ENCODE measurements around the gene PNMT. TPM values are rescaled to one million over a fixed set of nuclear protein-coding genes. Genes with fewer than 3 reads are reported as not detected.

The PNMT gene
- total and polyA plus RNA-seq, 2 of the 4 experiments (the other 2 are of a cell fraction): not detected

- Histone ChIP-seq H3K79me1 (ENCODE audit: low read depth in 1 of 2, low read length in 2 of 2) (no peaks in the 10 kb centered on the region), H3K9me1 (ENCODE audit: insufficient read depth, low read length) (no peaks in the 10 kb centered on the region), H2AK9ac (replicated peaks; ENCODE audit: low read depth, low read length, poor library complexity) (no peak overlapping the region), H3K4ac (ENCODE audit: low read depth, low read length) (no peak overlapping the region), H2BK20ac (ENCODE audit: low read depth, low read length) (no peak overlapping the region), H2AFZ (replicated peaks; ENCODE audit: low read length, poor library complexity) (no peak overlapping the region), H2AK5ac (ENCODE audit: low read depth, low read length) (no peak overlapping the region), H2BK120ac (ENCODE audit: low read depth, low read length) (no peak overlapping the region), H4K5ac (ENCODE audit: low read depth, low read length) (no peak overlapping the region), H4K91ac (ENCODE audit: insufficient read depth, low read depth, low read length) (no peak overlapping the region), H2BK15ac (ENCODE audit: low read depth, low read length) (no peak overlapping the region), H3K18ac (ENCODE audit: low read depth, low read length) (no peak overlapping the region), H3K9me3 (ENCODE audit: control insufficient read depth, insufficient read depth, low read length) (no peaks in the 10 kb centered on the region), H2BK5ac (ENCODE audit: low read depth, low read length, poor library complexity, severe bottlenecking) (no peak overlapping the region), H3K14ac (replicated peaks; ENCODE audit: low read depth, low read length) (no peak overlapping the region), H3K27me3 (ENCODE audit: control insufficient read depth, insufficient read depth, low read length) (peaks cover 44% of the 10 kb centered on the region), H3K4me1 (ENCODE audit: control insufficient read depth, insufficient read depth, low read length) (peaks cover 3% of the 10 kb centered on the region; the same call in 1 of the 2 replicates), H3K4me2 (ENCODE audit: low read depth, low read length) (no peak overlapping the region), H3K56ac (ENCODE audit: extremely low read depth, insufficient read depth, low read length) (no peak overlapping the region), H3K9ac (ENCODE audit: low read depth, low read length) (no peak overlapping the region), H3K23ac (ENCODE audit: low read depth, low read length) (no peak overlapping the region), H4K8ac (ENCODE audit: low read depth in 2 of 2, low read length in 2 of 2) (no peak overlapping the region), H4K20me1 (ENCODE audit: insufficient read depth, low read length) (no peaks in the 10 kb centered on the region), H3K36me3 (ENCODE audit: control insufficient read depth, insufficient read depth, low read length) (no peaks in the 10 kb centered on the region), H3K4me3 (ENCODE audit: insufficient read depth, low read depth, low read length) (no peak overlapping the region), H3K27ac (ENCODE audit: insufficient read depth, low read length) (no peak overlapping the region)
- ChIA-PET POLR2A (ENCODE audit: unreplicated experiment) (no interaction called here), CTCF (interaction anchor here (1.4 to 2.8 kb wide), 3 partner anchors 17 to 49 kb away, joined by 3 to 11 read pairs (median 10); no protein-coding TSS in a partner anchor)
- in situ Hi-C loops (cut with MboI; ENCODE audit: low sequenced_read_pairs) (no loop called here), intact Hi-C loops (cut with micrococcal nuclease) (no loop called here), dilution Hi-C loops (cut with HindIII; ENCODE audit: low sequenced_read_pairs, unreplicated experiment) (no loop called here)
- no TSS peak for BruUV-seq (replicated peaks)
- TF ChIP-seq USF2 (IDR thresholded peaks at IDR 0.05; ENCODE audit: low read depth, low read length) (no peak), CEBPB (IDR thresholded peaks at IDR 0.05; ENCODE audit: low read depth, low read length) (no peak)
- DNase-seq: no peak
- WGBS, 2 experiments (ENCODE audit: extremely low coverage in 2 of 2, insufficient read length in 1 of 2): 87% methylated on average over 10 of the region's 23 CpGs; no CpG with 5 or more reads in 1 of the 2 experiments
- ATAC-seq (ENCODE audit: low read depth): no peak
Measured at GRCh38 chr17:39669897-39670735, 1.9 kb downstream of the PNMT start.

All from IMR-90 (cell line).